Osteocyte (in vitro differentiated cells): Measurements from ENCODE around the gene FN1. TPM values are rescaled to one million over a fixed set of nuclear protein-coding genes. Genes with fewer than 3 reads are reported as not detected.

Experiments
- DNase-seq: peaks from one replicate; pipeline ENCODE4 v3.0.0; 2021; ENCODE audit warnings: mixed read lengths; ENCODE audit not compliant: unreplicated experiment; ENCODE audit errors: extremely low spot score
- H3K27ac Mint-ChIP-seq: one replicate; pipeline ENCODE4 v1.8.0; 2021; ENCODE audit warnings: mild to moderate bottlenecking, mixed read lengths; ENCODE audit not compliant: unreplicated experiment
- H3K27me3 Mint-ChIP-seq: one replicate; pipeline ENCODE4 v1.8.0; 2021; ENCODE audit warnings: mixed read lengths; ENCODE audit not compliant: unreplicated experiment
- H3K36me3 Mint-ChIP-seq: one replicate; pipeline ENCODE4 v1.8.0; 2021; ENCODE audit warnings: mixed read lengths; ENCODE audit not compliant: unreplicated experiment
- H3K4me1 Mint-ChIP-seq: one replicate; pipeline ENCODE4 v1.8.0; 2021; ENCODE audit warnings: mixed read lengths; ENCODE audit not compliant: unreplicated experiment
- H3K4me3 Mint-ChIP-seq: one replicate; pipeline ENCODE4 v1.8.0; 2021; ENCODE audit warnings: mild to moderate bottlenecking, moderate library complexity, mixed read lengths; ENCODE audit not compliant: unreplicated experiment
- H3K9me3 Mint-ChIP-seq: one replicate; pipeline ENCODE4 v1.8.0; 2021; ENCODE audit warnings: mixed read lengths; ENCODE audit not compliant: unreplicated experiment
- total RNA-seq: library from RNA; stranded (reverse); gene quantifications from 2 replicates; pipeline ENCODE4 v1.2.1, GENCODE V29; 2021
- TF ChIP-seq, protein P1 (sequence below): fragments of 200-600 bp; sonication (generic); IDR thresholded peaks from 2 replicates; pipeline ENCODE4 v1.5.0; 2021; ENCODE audit warnings: antibody characterized with exemption, mild to moderate bottlenecking, moderate library complexity

FN1 gene
- total RNA-seq, 1 donor from 2014 or later: 16,854 TPM

DNA sequence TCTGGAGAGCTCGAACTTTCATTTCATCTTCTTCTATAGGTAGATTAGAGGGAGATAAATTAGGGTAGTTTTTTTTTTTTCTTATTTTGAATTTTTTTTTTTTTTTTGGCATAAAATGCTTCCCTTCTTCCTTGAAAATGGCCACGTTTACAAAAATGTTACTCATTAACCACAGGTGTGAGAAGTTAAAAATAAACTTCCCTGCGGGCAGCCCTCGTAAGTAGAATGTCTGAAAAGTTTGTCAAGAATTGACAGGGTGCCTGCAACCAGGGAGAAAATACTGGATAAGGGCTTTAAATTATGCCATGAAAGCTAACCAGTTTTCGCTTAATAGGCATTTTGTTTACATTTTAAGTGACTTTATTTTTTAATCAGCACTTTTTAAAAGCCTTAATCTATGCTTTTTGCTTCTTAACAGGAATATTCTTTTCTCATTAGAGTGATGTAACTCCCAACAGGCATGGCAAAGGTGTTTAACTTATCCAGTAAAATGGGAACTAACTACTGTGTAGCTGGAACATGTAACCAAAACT is 4.2 kb upstream of the FN1 start:
- TF ChIP-seq, protein P1, sequence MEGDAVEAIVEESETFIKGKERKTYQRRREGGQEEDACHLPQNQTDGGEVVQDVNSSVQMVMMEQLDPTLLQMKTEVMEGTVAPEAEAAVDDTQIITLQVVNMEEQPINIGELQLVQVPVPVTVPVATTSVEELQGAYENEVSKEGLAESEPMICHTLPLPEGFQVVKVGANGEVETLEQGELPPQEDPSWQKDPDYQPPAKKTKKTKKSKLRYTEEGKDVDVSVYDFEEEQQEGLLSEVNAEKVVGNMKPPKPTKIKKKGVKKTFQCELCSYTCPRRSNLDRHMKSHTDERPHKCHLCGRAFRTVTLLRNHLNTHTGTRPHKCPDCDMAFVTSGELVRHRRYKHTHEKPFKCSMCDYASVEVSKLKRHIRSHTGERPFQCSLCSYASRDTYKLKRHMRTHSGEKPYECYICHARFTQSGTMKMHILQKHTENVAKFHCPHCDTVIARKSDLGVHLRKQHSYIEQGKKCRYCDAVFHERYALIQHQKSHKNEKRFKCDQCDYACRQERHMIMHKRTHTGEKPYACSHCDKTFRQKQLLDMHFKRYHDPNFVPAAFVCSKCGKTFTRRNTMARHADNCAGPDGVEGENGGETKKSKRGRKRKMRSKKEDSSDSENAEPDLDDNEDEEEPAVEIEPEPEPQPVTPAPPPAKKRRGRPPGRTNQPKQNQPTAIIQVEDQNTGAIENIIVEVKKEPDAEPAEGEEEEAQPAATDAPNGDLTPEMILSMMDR: no peak
- H3K9me3 Mint-ChIP-seq: no peaks in the 10 kb centered on the region
- peaks cover 53% of the 10 kb centered on the region for H3K4me1 Mint-ChIP-seq
- peak overlapping the region; percentile 100 for H3K27ac Mint-ChIP-seq
- no peaks in the 10 kb centered on the region for H3K27me3 Mint-ChIP-seq
- no peak for DNase-seq
- no peak overlapping the region for H3K4me3 Mint-ChIP-seq
- peaks cover 7% of the 10 kb centered on the region for H3K36me3 Mint-ChIP-seq

DNA sequence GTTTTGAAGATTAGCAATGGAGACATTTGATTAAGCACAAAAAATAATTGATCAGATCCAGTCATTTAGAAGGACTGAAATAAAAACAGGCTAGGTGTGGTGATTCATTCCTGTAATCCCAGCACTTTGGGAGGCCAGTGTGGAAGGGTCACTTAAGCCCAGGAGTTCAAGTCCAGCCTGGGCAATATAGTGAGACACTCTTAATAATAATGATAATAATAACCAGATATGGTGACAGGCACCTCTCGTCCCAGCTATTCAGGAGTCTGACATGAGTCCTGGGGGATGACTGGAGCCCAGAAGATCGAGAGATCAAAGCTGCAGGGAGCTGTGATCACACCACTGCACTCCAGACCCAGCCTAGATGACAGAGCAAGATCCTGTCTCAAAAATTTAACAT is 3.5 kb upstream of the FN1 start:
- Mint-ChIP-seq H3K9me3 (no peaks in the 10 kb centered on the region), H3K27me3 (no peaks in the 10 kb centered on the region), H3K27ac (peak overlapping the region; percentile 100), H3K4me3 (peak overlapping the region; percentile 82), H3K36me3 (peaks cover 13% of the 10 kb centered on the region), H3K4me1 (peaks cover 53% of the 10 kb centered on the region)
- TF ChIP-seq, protein P1: no peak
- DNase-seq: no peak

DNA sequence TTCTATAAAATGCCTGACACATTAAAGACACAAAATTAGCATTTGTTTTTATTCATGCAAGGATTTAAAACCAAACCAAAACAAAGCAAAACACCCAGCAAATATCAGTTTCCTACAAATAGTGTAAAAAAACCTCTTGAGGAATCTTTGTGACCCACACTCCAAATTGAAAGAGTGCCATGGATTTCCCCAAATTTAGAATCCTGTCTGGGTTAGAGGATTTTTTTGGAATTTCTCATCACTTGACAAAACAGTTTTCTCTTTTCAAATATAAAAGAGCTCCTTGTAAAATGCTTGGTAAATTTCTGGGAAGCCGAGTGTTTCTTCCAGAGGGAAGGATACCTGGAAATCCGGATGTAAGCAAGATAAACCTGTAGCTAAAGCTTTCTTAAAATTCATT is 1.7 kb upstream of the FN1 start:
- H3K4me3 Mint-ChIP-seq: peak overlapping the region; percentile 82
- no peak for DNase-seq
- peak overlapping the region; percentile 100 for H3K27ac Mint-ChIP-seq
- TF ChIP-seq, protein P1: no peak
- H3K9me3 Mint-ChIP-seq: no peaks in the 10 kb centered on the region
- H3K36me3 Mint-ChIP-seq: peaks cover 29% of the 10 kb centered on the region
- peaks cover 59% of the 10 kb centered on the region for H3K4me1 Mint-ChIP-seq
- no peaks in the 10 kb centered on the region for H3K27me3 Mint-ChIP-seq

DNA sequence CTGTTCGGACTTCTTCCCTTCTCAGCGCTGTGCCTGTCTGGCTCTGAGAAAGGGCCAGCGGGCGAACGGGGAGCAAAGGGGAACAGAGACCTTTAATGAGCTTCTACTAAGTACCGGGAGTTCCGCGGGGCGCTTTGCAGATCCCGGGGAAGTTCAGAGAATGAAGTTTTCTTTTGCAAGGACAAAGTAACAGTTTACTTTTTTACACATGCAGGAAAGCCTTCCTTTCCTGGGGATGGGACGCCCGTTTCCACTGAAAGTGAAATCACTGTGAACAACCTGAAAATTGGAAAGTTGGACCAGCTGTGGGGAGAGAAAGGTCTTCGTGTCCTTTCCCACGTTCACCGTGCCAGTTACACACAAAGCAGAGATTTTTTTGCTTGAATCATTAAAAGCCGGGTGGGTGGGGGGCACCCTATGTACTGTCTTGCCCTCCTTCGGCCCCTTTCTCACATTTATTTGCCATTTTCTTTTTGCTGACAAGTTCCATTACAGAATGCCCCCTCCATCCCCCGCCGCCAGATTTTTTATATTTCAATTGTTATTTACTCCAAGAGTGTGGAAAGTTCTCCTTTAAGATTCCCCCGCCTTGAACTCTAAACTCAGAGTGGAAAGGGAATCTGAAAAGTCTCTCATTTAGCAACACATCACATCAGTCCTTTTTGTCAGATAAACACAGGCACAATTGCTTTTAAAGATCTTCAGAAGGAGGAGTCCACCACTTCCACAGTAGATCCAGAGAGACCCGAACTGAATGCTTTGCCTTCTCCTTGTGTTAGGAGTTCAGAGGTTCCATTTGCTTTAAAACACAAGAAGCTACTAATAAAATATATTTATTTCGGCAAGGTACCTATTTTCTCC is 1.1 kb upstream of the FN1 start:
- Mint-ChIP-seq H3K27ac (peak overlapping the region; percentile 100), H3K4me1 (peaks cover 59% of the 10 kb centered on the region), H3K4me3 (peak overlapping the region; percentile 82), H3K9me3 (no peaks in the 10 kb centered on the region), H3K27me3 (no peaks in the 10 kb centered on the region), H3K36me3 (peaks cover 35% of the 10 kb centered on the region)
- TF ChIP-seq, protein P1: no peak
- no peak for DNase-seq

DNA sequence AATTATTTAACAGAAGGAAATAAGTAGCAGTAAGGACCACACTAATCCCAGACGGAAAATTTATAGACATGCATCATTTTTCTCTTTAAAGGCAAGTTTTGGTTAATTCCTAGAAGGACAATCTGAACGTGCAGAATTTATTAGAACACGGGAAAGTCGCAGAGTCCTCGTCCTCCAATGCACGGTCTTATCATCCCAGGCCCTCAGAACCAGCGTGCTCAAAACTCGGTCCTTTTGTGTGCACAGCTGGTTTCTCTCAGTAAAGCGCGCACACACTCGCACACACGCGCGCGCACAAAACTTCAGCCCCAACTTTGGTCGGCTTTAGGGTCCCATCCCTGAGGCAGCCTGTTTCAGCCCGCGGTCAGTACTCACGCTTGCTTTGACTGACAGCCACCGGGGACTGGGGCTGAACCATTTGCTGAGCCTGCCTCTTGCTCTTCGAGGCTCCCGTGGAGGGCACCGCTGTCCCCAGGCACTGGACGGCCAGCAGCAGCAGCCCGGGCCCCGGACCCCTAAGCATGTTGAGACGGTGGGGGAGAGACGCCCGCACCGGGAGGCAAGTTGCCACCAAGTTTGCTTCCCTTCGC is 493 bp downstream of the FN1 start:
- H3K27ac Mint-ChIP-seq: peak overlapping the region; percentile 99
- TF ChIP-seq, protein P1: no peak
- no peak for DNase-seq
- peaks cover 64% of the 10 kb centered on the region for H3K4me1 Mint-ChIP-seq
- H3K4me3 Mint-ChIP-seq: peak overlapping the region; percentile 98
- H3K27me3 Mint-ChIP-seq: no peaks in the 10 kb centered on the region
- H3K36me3 Mint-ChIP-seq: peaks cover 51% of the 10 kb centered on the region
- H3K9me3 Mint-ChIP-seq: no peaks in the 10 kb centered on the region
